Endometrial microvascular endothelial cells (primary cell): ENCODE data around the gene ZMYND12. TPM values are rescaled to one million over a fixed set of nuclear protein-coding genes. Genes with fewer than 3 reads are reported as not detected.
"Not testable (repeated sequence)": the region's sequence is repeated elsewhere in the genome, so short reads cannot be mapped to it uniquely, and the experiment has no call there.

Source experiments
- in situ Hi-C: cut with HindIII; loops from 2 replicates; pipeline ENCODE4 v1.10.0; 2017; ENCODE audit warnings: low sequenced_read_pairs, low pct_unique_long_range_greater_than_20kb; ENCODE audit errors: inconsistent ontology term
- total RNA-seq: library from RNA; depleted of rRNA; stranded (reverse); fragments of >200 nt; gene quantifications from one replicate; pipeline ENCODE4 v1.2.3, GENCODE V29; 2015; ENCODE audit errors: inconsistent ontology term

ZMYND12 gene
- total RNA-seq, result not detected

DNA sequence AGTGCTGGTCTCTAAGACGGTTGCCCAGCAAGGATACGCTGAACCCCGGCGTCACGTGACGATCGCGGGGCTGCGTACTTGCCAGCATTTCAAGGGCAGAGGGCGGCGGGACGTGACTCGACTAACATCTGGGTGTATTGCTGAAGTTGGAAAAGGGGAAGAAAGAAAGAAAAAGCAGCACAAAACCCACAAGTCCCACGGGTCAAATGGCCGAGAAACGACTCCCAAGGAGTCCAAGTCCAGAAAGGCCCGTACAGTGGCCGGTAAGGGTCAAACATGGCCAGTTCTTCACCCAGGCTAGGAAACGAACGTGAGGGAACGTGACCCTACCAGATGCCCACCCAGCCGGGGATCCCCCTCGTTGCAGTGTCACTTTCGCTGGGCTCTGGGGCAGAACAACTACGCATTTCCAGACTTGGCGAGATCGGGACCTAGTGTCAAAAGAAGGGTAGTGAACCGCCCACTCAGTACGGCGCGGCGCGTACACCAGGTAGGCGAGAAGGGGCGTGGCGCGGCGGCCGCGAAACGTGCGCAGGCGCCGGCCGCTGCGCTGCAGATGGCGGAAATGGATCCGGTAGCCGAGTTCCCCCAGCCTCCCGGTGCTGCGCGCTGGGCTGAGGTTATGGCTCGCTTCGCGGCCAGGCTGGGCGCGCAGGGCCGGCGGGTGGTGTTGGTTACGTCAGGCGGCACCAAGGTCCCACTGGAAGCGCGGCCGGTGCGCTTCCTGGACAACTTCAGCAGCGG, at the start of gene ZMYND12, which contains the start of gene PPCS:
Gene ZMYND12, minus strand, starts transcription at position 13 of the 744 bp plus-strand sequence. CDS start 25 bp downstream, outside the sequence.
Gene PPCS, plus strand, starts transcription at position 534 of the 744 bp plus-strand sequence. Its CDS starts 23 bp downstream, at position 557.
- in situ Hi-C loops, result no loop called here

DNA sequence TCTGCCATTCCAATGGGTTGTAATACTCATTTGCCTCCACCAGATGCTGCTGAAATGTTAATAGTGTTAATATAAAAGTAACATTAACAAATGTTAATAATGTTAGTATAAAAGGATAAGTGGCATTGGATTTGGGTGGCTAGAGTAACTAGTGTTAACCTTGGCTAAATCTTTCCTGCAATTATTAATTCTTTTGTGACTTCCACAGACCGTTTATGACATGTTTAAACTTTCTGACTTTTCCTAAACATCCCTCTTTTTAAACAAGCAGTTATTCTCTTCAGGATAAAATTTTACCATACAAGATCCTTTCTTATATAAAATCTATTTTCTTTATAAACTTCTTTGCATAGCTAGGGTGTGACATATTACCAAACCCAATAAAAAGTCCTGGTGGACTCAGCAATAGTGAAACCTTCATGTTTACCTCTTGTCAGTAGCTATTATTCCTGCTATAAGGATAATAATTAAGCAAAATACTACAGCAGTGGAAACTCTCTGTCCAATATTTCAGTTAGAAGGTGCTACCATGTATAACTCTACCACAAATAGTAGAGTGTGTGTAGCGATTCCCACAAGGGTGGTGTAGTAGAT, 48.8 kb upstream of the ZMYND12 start:
- in situ Hi-C loops, result no loop called here

- in situ Hi-C loops, result not testable (repeated sequence)
Observed at GRCh38 chr1:42502031-42502430, 46.2 kb upstream of the ZMYND12 start.

- in situ Hi-C loops, result no loop called here
Observed at GRCh38 chr1:42490237-42490636, 34.4 kb upstream of the ZMYND12 start.

- in situ Hi-C loops, result no loop called here
Observed at GRCh38 chr1:42484382-42484781, 28.6 kb upstream of the ZMYND12 start.

- in situ Hi-C loops, result no loop called here
Observed at GRCh38 chr1:42482635-42483153, 26.9 kb upstream of the ZMYND12 start.

DNA sequence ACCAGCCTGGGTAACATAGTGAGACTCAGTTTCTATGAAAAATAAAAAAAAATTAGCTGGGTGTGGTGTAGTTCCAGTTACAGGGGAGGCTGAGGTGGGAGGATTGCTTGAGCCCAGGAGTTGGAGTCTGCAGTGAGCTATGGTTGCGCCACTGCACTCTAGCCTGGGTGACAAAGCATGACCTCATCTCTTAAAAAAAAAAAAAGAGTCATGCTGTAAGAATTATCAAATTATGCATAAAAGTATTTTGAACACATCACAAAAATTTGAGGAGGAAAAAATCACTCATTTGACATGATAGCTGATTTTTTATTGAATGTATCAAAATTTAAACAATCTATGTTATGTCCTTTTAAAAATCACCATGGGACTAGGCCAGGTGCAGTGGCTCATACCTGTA, 25.1 kb upstream of the ZMYND12 start:
- in situ Hi-C loops, result no loop called here

DNA sequence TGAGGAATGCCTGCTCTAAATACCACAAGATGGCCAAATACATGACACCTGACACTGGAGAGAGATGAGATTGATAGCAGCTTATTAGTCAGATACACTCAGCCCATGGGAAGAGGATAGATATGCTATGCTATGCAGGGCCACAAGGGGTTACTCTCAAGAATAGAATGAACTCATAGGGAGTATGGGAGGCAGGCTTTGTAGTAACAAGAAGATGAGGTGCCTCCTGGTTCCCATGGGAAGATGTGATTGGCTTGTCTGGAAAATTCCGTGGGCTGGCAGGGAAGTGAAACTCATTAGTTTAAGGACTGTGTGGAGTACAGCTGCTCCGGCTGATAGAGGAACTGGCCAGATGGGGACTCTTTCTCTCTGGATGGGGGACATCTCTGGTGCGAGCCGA, 23.8 kb upstream of the ZMYND12 start:
- in situ Hi-C loops, result no loop called here

GRCh38 chr1:42477775-42478174, 22.0 kb upstream of the ZMYND12 start:
- in situ Hi-C loops, result no loop called here

- in situ Hi-C loops, result not testable (repeated sequence)
Observed at GRCh38 chr1:42477354-42477753, 21.5 kb upstream of the ZMYND12 start.

GRCh38 chr1:42476605-42477004, 20.8 kb upstream of the ZMYND12 start:
- in situ Hi-C loops, result no loop called here

DNA sequence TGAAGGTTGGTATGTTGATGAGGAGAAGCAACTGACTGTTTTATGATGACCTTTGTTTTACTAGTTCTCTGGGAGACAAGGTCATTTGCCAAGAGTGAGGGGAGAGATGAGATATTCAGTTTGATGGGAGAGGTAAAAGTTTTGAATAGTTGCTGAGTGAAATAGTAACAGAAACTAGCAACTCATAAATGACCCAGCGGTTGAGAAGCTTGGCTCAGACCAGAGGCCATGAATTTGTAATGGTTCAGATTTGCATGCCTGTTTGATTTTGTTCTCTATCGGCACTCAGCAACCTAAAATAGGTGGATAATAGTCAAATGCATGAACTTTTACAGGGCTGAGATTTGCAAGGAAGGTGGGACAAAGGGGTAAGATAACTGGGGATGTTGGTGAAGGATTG, 13.9 kb upstream of the ZMYND12 start:
- in situ Hi-C loops, result no loop called here

- in situ Hi-C loops, result no loop called here
Observed at GRCh38 chr1:42466030-42466429, 10.2 kb upstream of the ZMYND12 start.

DNA sequence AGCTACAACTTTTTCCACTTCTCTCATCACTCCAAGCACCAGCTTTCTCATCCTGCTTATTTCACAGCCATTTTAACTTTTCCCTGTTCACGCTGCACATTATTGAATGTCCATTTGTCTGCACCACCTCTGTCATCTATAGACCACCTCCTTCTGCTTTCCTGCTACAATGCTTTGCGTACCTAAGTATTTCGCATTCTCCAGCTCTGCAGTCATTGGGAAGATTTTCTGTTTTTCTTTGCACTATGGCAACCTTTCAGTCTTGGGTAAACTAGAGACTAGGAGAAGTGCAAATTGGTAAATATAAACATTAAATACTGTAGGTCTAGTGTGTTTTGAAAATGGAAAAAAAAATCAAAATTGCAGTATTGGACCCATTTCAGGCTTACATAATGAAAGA, 8.1 kb upstream of the ZMYND12 start:
- in situ Hi-C loops, result no loop called here

GRCh38 chr1:42462828-42463763, 7.3 kb upstream of the ZMYND12 start, which contains the start of gene CCDC30:
Gene CCDC30, plus strand, starts transcription at chr1:42463286. Its CDS starts 17,266 bp downstream, at chr1:42480552.
- in situ Hi-C loops, result no loop called here

GRCh38 chr1:42461196-42461595, 5.4 kb upstream of the ZMYND12 start:
- in situ Hi-C loops, result no loop called here

DNA sequence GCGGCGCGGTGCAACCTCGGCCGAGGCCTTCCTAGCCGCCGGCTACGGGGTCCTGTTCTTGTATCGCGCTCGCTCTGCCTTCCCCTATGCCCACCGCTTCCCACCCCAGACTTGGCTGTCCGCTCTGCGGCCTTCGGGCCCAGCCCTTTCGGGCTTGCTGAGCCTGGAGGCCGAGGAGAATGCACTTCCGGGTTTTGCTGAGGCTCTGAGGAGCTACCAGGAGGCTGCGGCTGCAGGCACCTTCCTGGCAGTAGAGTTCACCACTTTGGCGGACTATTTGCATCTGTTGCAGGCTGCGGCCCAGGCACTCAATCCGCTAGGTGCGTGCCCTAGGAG, 900 bp upstream of the ZMYND12 start:
- in situ Hi-C loops, result no loop called here

DNA sequence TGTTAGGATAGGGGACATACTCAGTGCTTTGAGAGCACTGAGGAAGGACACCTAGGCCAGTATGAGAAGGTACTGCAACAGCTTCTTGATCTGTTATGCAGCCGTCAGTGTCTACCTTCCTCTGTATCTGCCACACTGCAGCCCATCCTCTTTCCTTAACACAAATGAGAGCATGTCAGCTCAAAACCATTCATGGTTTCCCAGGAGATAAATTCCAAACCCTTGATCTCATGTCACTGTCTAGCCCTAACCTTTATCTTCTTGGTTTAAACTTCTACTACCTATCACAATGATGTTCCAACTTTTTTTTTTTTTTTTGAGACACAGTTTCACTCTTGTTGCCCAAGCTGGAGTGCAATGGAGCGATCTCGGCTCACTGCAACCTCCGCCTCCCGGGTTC, 1.4 kb downstream of the ZMYND12 start:
- in situ Hi-C loops, result no loop called here

GRCh38 chr1:42453386-42453785, 2.4 kb downstream of the ZMYND12 start:
- in situ Hi-C loops, result no loop called here
